Measurements from ENCODE around the gene GIMAP4.

GIMAP4 gene

DNA sequence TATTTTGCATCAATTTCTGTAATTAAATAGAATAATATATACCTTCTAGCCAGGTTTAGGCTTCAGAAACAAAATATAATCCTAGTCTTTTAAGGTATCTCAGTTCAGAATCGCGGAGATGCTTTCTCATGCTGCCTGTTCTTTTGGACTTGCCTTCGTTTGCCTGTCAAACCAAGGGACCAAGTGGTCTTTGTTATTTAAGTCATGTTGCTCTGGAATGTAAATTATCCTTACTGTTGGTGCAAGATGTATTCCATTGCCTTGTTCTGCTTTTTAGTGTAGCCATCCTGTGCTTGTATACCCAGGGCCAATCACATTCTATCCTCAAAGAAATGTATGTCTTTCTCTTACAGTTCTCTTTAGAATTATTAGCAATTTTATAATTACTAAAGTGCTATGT lies 1.1 kb upstream of the GIMAP4 start:
- no peak overlapping the region for H3K4me3 ChIP-seq (ENCODE audit: low read depth, low read length)
- DNase-seq (ENCODE audit: low read depth) = no peak
- TF ChIP-seq, protein P1, sequence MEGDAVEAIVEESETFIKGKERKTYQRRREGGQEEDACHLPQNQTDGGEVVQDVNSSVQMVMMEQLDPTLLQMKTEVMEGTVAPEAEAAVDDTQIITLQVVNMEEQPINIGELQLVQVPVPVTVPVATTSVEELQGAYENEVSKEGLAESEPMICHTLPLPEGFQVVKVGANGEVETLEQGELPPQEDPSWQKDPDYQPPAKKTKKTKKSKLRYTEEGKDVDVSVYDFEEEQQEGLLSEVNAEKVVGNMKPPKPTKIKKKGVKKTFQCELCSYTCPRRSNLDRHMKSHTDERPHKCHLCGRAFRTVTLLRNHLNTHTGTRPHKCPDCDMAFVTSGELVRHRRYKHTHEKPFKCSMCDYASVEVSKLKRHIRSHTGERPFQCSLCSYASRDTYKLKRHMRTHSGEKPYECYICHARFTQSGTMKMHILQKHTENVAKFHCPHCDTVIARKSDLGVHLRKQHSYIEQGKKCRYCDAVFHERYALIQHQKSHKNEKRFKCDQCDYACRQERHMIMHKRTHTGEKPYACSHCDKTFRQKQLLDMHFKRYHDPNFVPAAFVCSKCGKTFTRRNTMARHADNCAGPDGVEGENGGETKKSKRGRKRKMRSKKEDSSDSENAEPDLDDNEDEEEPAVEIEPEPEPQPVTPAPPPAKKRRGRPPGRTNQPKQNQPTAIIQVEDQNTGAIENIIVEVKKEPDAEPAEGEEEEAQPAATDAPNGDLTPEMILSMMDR (IDR thresholded peaks at IDR 0.05; ENCODE audit: insufficient read depth, low read depth, low read length, missing control alignments) = no peak

DNA sequence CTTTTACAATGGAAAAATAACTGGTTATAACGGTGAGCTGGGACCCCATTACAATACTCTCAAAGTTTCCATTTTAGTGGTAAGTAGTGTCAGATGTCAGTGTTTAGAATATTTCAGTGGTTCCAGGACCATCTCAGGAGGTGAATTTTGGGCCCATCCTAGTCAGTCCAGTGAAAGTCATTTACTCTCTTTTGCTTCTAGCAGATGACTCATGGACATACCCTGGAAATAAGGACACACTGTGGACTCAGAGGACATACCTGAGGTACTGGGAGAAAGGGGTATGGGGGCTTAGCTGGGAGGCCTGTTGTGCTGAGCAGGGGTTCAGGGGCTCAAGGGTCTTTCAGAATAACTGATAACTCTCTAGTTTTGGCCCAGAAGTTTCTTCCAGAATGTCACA lies 618 bp upstream of the GIMAP4 start:
- no peak for DNase-seq (ENCODE audit: low read depth)
- no peak overlapping the region for H3K4me3 ChIP-seq (ENCODE audit: low read depth, low read length)
- TF ChIP-seq, protein P1 (IDR thresholded peaks at IDR 0.05; ENCODE audit: insufficient read depth, low read depth, low read length, missing control alignments) = no peak

DNA sequence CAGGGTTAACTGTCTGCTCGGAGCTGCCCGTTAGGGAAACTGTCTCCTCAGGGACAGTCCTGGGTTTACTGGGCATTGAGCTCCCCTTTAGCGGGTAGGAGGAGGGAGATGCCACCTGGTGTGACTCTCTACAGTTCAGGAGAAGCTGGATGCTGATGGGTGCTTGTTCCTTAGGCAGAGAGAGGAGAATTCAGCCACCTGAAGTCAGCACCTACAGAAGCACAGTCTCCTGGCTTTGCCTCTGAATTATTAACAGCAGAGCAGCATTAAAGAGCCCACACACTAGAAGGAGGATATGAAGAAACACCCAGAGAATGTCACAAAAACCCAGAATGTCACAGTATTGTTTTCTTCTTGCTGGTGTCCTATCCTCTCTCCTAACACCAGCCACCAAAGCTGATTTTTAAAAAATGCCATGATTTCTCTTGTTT lies 696 bp downstream of the GIMAP4 start:
- TF ChIP-seq, protein P1 (IDR thresholded peaks at IDR 0.05; ENCODE audit: insufficient read depth, low read depth, low read length, missing control alignments) = no peak
- no peak for DNase-seq (ENCODE audit: low read depth)
- H3K4me3 ChIP-seq (ENCODE audit: low read depth, low read length) = peak overlapping the region; percentile 52

DNA sequence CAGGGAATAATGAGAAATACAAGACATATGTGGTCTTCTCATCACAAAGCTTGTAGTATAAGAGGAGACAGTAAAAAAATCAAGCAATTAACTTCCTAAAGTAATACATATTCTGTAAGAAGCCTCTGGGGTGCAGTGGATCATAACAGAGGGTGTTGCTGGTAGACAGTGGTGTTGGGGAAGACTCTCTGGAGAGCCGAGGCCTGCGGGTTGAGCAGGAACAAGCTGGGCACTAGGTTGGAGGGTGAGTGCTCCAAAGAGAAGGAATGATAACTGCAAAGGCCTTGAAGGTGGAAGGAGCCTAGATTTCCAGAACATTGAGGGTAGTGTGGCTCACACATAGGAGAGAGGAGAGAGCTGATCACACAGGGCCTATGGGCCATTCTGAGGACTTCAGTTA lies 1.5 kb downstream of the GIMAP4 start:
- TF ChIP-seq, protein P1 (IDR thresholded peaks at IDR 0.05; ENCODE audit: insufficient read depth, low read depth, low read length, missing control alignments) = no peak
- peak overlapping the region; percentile 52 for H3K4me3 ChIP-seq (ENCODE audit: low read depth, low read length)
- peak; percentile 38 for DNase-seq (ENCODE audit: low read depth)

DNA sequence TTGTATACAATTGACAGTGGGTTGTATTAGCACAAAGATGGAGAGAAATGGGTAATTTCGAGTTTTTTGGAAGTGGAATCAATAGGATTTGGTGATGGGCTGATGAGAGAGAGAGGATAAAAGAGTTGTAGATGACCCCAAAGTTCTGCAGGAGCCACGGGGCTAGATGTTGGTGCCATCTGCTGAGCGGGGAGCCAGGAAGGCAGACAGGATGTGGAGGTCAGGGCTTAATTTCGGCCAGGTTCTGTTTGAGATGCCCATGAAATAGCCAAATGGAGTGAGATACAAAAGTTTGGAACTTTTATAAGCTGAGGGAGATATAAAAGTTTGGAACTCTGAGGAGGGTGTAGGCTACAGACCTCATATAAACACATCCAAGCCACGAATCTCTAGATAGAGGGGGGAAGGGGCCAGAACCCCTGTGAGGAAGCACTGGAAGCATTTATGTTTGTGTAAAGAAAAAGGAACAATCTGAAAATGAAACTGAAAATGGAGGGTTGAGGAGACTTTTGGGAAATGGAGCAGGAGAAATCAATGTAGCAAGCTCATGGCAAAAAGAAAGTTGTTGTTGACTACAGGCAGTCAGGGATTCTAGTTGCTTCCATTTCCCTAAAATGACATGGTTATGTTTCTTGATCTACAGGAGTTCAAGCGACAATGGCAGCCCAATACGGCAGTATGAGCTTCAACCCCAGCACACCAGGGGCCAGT lies 2.2 kb downstream of the GIMAP4 start:
- peak overlapping the region; percentile 52 for H3K4me3 ChIP-seq (ENCODE audit: low read depth, low read length)
- TF ChIP-seq, protein P1 (IDR thresholded peaks at IDR 0.05; ENCODE audit: insufficient read depth, low read depth, low read length, missing control alignments) = no peak
- DNase-seq (ENCODE audit: low read depth) = no peak

DNA sequence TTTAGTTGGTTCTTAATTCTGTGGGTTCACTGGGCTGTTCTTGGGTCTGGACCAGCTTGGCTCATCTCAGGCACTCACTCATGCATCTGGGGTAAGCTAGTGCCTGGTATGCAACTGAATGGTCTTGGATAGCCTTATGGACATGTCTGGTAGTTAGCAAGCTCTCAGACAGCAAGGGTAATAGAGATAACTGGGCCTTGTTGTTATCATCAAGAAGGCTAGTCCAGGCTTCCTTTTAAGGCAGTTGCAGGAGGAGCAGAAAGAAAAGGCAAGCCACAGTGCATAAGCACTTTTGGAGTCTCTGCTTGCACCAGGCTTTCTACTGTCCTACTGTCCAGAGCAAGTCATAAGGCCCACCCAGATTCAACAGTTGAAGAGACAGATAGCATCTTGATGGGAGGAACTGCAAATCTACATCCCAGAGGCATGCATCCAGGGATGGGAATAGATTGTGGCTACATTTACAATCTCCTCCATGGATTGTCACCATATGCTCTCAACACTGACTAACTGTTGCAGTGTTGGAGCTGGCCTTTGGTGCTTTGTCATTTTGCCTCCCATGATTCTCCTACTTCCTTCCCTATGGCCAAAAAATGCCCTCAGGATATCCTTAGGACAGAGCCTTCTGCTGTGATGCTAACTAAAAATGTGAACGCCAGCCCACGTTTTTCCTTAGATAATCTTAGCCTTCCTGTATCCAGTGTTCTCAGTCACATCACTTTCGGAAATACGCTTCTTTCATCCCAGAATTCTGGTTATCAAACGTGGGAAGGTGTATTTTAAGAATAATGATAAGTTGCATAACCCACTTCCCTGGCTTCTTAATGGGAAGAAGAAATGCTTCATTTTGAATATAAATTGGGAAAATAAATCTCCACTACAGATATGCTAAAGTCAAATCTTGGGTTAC lies 3.6 kb downstream of the GIMAP4 start:
- TF ChIP-seq, protein P1 (IDR thresholded peaks at IDR 0.05; ENCODE audit: insufficient read depth, low read depth, low read length, missing control alignments) = no peak
- DNase-seq (ENCODE audit: low read depth) = no peak
- H3K4me3 ChIP-seq (ENCODE audit: low read depth, low read length) = no peak overlapping the region
